Fibroblast of skin of left biceps (primary cell): Measurements from ENCODE around the gene ITM2C.

ENCODE experiments used
- DNase-seq, 2 experiments: peaks; one replicate each; pipeline ENCODE4 v3.0.0-alpha.2; 2013; ENCODE audit warnings: low read depth in 2 of 2

The ITM2C gene

DNA sequence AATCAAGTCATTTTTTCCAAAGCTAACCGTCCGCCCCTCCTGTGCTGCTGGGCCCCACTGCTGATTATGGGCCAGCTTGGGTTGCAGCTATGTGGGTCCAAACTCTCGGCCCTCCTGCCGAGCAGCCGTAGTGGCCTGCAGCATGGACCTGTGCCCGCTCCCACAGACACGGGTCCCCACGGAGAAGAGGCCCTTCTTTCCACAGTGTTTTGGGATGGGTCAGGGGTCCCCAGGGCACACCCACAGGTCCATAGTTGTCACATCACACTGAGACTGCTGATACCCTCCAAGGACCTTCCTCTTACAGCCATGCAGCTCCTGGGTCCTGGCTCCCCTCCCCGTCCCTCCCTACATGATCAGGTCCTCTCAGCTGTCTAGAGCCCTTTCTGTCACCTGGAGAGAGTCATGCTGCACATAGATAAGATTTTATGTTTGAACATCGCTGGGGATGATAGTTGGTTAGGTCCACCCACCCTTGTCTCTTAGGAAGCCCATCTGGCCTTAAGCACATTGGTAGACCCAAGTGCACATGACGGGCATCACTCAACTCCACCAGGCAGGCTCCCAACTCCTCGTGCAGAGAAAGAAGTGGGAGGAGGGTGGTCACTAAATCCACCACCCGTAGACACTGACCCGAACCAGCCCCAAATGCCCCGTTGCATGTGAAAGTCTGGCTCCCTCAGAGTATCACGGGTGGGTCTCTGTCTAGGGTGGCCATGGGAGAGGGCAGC lies 42.8 kb downstream of the ITM2C start:
- no peak for DNase-seq

DNA sequence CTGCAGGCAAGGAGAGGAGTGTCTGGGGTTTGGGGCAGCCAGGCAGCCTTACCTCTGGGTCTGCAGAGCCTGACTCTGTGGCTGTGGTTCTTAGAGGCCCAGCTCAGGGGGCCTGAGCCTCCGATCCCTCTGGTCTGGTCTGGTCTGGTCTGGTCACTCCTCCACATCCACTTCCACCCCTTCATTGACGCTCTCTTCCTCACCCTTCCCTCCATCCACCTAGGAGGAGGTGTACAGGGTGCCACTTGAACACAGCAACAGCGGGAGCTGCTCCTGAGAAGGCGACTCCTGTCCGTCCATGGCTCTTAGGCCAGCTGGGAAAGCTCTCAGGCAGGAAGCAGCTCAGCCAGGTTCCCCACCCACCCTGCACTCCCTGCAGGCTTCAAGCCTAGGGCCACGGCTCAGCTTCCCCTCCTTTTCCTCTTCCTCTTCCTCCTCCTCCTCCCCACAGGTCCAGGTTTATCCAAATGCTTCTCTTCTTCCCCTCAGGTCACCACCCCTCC lies 43.4 kb downstream of the ITM2C start:
- no peak for DNase-seq

DNA sequence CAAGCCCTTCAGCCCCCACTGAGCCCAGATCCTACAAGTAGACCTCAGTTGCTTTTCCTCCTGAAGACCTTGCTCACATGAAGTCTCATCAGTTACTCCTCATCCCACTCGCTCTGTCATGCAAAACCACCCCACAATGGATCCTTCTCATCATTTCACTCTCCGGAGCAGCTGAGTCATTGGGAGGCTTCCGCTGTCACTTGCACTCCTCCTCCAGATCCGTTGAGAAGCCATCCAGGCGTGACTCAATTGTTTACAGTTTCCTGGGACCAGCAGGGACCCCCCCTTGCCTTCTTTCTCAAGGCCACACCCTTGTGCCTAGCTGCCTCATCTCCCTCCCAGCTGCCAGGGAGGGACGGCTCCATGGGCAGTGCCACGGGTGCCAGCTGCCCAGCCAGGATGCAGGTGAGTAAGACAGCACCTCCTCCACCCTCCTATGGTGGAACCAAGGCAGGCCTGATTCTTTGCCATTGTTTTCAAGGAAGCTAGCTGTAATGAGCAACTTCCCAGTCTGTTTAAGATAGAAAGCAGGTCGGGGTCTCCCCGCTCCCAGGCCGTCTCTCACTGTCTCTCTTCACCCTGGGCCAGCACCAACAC lies 44.0 kb downstream of the ITM2C start:
- DNase-seq = no peak

DNA sequence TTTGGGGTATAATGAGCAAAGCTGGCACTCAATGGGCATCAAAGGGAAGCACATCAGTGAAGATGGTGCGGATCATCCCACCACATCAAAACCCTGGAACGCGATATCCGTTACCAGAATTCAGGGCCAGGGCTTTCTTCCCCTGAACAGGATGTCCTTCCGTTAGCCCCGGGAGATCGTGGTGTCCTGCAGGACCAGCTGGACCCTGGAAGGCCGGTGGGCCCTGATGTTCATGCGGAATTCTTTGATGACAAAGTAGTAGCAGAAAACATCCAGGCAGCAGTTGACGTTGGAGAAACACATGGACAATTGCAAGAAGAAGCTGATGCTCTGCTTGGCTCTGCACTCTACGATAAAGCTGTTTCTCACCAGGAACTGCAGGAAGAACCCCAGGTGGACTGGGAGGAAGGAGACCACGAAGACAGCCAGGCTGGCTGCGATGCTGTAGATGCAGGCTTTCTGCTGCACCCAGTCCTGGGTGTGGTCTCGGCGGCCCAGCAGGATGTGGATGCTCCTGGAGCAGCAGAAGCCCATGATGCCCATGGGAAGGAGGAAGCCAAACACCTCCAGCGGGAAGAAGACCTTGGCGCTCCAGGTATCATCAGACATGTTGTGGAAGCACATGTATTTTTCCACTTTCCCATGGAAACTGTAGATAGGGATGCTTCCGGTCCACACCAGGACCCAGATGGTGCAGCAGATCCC lies 45.3 kb downstream of the ITM2C start:
- DNase-seq = no peak

DNA sequence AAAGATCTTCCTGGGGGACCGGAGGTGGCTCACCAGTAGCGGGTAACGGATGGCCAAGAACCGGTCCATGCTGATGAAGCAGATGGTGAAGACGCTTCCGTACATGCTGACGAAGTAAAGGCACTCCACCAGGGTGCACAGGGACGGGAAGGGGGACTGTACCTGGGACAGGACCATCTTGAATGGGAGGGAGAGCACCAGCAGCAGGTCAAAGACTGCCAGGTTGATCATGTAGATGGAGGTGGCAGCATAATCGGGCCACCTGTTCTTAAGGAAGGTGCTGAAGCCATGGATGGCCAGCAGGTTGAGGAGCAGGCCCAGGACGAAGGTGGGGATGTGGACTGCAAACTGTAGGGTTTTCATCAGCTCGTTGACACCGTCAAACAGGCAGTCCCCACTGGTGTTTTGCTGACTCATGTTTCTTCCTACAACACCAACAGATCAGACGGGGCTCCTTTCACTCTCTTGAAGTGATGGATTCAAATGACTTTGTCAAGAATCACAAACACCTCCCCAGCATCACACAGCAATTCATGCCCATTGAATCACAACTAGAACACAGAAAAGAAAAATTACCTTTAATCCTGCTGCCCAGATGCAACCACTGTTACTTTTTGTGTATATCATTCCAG lies 45.9 kb downstream of the ITM2C start:
- no peak for DNase-seq

DNA sequence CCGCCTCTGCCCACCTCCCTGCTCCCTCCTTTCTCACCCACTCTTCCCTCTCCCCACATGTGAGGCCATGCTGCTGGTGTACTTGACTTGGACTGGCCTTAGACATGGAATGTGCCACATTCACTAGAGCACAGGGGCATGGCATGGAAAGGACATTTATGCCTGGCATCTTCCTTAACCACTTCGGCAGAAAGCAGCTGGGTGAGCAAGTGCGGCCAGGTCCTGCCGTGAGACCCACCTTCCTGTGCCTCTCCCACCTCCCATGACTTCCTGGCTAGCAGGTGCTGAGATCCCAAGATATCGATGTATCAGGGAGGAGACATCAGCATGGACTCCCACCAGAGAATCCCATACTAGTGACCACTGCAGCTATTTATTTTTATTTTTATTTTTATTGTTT lies 47.3 kb downstream of the ITM2C start:
- no peak for DNase-seq

DNA sequence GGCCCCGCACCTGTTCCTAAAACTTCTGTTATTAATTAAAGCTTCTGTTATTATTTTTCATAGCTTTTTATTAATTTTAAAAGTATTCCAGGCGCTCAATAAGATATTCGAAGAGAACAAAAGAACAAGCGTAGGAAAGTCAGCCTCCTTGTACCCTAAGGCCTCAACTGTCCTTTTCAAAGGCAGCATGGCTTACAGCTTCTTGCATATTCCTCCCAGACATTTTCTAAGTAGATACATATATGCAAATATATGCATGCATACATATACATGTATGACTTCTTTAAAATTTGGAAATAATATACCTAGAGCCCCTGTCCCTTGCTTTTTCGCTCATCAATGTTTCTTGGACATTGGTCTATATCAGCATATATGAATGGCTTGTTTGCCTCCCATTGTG lies 48.0 kb downstream of the ITM2C start:
- no peak for DNase-seq

DNA sequence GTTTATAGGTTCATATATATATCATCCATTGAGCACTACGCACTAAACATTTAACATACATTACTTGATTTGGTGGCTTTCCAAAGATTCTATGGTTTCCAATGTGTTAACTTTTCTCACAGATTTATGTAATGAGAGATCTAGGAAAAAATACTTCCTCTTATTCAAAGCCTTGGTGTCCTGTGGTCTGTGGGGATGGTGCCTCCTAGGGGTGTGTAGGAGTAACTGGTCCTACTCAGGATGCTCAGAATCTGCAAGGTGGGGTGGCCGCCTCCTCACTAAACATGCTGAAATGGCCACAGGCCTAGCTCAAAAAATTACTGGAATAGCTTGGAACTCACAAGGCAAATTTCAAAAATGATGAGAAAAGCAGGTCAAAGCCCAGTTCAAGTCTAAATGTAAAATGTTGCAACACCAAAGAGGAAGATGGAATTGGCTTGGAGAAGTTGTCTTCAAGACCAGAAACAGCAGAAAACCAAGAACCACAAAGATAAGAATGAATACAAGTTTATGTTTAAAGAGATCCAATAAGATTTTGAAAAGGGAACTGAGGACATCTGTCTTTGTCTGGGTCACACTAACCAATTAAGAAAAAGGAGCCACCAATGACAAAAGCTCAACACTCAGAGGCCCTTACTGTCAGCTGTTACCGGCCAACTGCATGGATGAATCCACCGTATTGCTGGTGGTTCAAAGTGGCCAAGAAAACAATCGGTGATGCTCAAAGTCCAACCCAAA lies 48.8 kb downstream of the ITM2C start:
- DNase-seq = no peak

DNA sequence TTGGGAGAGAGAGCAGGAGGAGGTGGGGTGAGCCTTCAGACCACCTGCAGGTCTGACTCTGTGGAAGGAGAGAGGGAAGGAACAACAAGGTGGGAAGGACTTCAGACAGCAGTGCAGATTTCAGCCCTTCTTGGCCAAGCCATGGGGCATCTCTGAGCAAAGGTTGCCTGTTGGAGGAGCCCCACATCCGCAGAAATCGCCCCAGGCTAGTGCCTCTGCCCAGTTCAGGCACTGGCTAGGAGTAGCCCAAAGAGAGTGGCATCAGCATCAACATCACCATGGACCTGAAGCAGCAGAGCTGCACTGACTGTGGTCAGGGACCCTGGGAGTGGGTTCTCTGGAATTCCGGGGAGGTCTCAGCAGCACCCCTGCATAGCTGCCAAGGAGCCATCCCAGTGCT lies 50.1 kb downstream of the ITM2C start:
- no peak for DNase-seq

DNA sequence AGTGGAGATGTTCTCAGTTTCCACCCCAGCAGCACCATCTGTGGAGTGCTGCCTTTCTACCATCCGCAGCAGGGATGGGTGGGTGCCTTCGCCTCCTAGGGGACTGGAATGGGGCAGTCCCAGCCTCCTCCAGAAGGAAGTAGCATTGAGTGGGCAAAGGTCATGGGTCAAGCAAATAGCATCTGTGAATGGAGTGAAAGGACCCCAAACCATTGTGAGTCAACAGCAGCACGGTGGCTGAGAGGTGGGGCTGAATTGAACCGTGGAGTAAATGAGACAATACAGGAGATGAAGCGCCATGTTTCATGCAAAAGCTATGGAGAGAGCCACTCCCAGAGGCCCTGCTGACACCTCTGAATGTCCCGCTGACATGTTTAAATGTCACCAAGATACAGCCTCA lies 50.6 kb downstream of the ITM2C start:
- no peak for DNase-seq

DNA sequence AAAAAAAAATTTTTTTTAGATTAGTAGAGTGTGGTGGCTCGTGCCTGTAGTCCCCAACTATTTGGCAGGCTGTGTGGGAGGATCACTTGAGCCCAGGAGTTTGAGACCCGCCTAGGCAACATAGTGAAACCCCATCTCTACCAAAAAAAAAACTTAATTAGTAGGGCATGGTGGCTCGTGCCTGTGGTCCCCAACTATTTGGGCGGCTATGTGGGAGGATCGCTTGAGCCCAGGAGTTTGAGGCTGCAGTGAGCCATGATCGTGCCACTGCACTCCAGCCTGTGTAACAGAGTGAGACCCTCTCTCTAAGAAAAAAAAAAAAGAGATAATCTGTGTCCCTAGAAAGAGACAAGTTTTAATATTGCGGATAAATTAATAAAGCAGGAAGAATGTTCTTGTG lies 51.5 kb downstream of the ITM2C start:
- DNase-seq = no peak

DNA sequence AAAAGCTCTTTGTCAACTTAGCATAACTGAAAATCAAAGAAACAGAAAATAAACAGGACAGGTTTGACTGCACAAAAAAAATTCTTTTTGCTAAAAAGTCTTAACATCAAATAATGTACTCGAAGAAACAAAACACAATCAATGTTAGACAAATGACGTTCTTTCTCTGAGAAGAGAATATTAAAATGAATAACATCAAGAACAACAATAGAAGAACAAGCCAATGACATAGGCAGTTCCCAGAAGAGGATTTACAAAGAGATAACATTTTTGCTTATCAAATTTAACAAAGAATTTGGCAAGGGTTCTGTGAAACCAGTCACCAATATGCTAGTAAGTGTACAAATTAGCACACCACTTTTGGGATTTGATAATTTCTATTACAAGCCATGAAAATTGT lies 54.5 kb downstream of the ITM2C start:
- DNase-seq = no peak

DNA sequence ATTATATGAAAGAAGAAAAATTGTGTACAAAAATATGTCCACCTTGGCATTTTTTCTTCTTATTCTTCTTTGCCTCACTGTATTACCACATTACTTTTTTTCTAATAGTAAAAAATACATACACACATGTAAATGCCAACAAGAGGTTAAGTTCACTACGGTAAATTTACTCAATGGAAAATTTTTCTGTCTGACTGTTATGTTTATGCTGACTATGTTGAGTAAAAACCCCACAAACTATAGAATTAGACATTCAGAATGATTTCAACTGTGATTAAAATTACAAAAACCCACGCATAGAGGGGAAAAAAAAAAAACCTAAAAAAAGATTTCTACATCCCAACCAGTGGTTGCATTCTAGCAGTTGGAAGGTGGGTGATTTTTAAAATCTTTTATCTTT lies 54.9 kb downstream of the ITM2C start:
- no peak for DNase-seq

DNA sequence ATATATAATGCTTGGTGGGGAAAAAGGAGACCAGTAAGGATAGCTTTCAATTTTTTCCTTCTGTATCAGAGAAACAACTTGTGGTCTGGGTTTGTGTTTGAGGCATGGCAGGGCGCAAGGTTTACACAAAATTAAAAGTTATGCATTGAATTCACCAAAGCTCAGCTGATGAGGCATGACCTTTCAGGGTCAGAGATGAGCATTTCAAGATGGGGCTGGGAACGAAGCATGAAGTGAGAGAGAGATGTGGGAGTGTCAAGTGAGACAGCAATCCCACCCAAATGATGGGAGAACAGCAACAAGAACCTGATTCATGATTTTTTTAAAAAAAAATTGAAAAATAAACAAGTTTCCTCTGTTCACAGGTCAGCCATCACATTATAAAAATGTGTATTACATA lies 55.4 kb downstream of the ITM2C start:
- no peak for DNase-seq

DNA sequence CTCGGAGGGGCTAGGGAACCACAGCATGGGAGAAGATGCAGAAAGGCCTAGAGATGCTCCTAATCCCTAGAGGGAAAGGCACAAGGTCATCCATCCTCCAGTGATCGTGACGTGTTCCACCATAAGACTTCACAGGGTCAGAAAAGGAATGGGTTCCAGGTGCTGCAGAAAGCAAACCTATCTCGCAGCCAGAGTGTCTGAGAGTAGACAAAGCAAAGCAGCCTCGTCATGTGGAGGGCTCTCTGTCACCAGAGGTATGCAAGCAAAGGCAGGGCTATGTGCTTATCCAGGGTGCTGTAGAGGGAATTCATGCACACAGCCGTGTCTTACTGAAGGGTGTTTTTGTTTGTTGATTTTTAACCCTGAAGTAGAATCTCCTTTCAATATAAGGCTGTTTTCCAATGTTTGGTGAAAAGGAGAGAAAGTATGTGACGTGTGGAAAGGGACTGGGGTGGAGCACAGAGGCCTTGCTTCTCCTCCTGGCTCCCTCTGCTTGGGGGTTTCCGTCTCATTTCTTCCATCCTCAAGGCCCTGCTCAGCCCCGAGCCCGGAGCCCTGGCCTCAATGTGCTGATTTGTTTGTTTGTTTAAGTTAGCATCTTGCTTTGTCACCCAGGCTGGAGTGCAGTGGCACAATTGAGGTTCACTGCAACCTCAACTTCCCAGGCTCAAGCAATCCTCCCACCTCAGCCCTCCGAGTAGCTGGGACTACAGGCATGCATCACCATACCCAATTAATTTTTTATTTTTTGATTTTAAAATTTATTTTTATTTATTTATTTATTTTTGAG lies 57.3 kb downstream of the ITM2C start:
- no peak for DNase-seq

DNA sequence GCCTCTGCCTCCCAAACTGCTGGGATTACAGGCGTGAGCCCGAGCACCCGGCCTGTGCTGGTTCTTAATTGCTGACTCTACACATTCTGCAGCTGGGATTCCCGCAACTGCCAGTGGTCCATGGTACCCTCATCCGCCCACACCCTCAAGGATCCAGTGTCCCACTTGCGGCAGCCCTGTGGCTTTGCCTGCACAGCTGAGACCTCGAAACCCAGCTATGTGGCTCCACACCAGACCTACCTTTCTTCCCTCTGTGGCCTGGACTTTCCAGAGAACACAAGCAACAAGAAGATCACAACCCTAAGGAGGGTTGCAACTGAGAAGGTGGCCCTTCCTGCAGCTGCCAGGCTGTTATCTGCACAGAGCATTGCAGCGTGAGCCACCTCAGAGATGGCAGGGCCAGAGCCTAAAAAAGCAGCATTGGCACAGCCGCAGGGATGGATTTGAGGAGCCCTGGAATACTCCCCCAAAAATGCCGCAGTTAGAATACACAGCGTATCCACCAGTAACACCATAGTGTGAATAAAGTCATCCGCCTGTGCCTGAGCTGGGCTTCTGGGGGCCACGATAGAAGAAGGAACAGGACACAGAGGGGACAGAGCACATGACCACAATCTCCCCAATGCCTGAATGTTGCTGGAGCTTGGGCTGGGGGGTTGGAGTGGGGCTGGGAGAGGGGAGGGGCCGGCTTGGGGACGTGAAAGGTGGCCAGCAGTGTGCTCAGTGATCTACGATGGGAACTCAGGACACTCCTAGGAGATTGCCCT lies 58.4 kb downstream of the ITM2C start:
- no peak for DNase-seq

DNA sequence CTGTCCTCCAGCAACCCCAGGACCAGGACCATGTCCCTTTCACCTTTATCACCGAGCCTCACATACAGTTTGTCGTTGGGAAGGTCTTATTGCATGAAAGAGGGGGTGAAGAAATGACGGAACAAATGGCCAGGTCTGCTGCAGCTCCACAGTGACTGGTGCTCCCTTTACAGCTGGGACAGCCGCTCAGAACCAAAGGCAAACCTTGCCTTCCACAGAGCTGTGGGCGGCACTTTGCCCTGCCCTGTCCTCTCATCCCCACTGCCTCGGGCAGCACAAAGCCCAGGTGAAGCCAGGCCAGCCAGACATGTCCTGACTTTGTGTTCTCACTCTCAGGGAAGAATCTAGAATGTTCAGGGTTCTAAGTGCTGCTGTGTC lies 59.3 kb downstream of the ITM2C start:
- no peak for DNase-seq

DNA sequence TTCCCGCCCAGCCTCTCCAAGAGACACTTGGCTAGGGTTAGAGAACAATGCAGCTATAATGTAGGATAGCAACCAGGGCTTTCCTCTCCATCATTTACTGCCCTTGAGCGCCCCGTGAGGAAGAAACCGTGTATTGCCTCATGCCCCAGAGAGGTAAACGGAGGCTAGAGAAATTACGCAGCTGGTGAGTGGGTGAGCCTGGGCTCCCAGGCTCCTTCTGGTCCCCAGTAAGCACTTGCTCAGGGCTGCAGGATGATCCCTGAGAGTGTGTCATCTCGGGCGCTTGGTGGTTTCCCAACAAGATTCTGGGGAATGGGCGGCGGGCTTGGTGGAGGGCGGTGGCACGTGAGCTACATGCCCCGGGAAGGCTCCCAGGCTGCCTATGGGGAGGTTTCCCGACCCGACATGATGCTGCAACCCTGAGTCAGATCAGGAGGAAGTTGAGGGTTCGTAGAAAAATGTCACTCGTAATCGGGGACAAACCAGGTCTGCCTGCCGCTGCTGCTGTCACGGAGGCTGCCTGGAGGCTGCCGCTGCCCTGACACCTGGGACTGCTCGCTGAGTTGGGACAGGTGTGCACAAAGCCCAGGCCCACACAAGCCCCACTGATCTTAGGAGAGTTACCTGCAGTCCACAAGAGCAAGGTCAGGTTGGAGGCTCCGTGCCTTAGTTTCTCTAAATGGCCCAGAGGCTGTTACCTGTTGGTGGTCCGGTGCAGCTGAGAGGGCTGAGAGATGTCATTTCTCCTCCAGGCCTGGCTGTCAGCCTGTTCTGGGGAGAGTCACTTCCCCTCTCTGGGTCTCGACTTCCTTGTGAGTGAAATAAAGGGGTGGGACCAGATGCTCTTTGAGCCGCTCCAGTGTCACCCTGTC lies 60.0 kb downstream of the ITM2C start, which contains the start of gene GPR55:
GPR55 (minus strand) TSS at position 773 of the 872 bp plus-strand sequence. CDS start 14,280 bp downstream, outside the sequence.
- DNase-seq = no peak

DNA sequence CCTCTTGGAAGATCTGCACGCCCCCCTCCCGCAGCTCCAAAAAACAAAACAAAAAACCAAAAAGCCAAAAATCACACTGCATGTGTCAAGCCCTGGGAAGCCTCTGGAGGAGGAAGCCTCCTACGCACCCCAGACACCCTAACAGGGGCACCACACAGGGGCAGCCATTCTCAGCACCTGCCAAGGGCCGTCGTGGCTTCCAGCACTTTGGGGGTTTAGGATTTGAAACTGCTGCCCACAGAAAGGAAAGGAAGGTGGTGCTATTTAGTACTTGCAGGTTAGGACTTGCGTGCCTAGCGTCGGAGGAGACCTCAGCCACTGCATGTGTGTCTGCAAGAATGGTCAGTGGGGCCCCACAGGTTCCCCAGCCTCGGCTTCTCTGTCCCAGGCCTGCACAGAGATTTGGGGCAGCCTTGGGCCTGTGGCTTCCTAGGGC lies 60.7 kb downstream of the ITM2C start:
- DNase-seq = no peak
